ENCODE measurements around the gene PARK7. TPM values are rescaled to one million over a fixed set of nuclear protein-coding genes. Genes with fewer than 3 reads are reported as not detected.

PARK7 gene
- total RNA-seq, 4 donors from 2014 or later: 291 to 370 (median 332) TPM

GRCh38 chr1:8013399-8013798 lies 51.9 kb downstream of the PARK7 start:
- Histone ChIP-seq H3K9me3 (no peaks in the 10 kb centered on the region), H3K27me3 (no peaks in the 10 kb centered on the region), H3K4me3 (no peak overlapping the region), H3K36me3 (peaks cover 4 to 29% of the 10 kb centered on the region in 2 donors), H3K27ac (peak overlapping the region; percentile 14 to 94 (median 88)), H3K4me1 (peaks cover 71 to 91% of the 10 kb centered on the region in 2 donors)
- DNase-seq (no peak), ATAC-seq (no peak)
- in situ Hi-C loops (cut with MboI; ENCODE audit: low sequenced_read_pairs in 4 of 4) (no loop called here), intact Hi-C loops (cut with DNase I; ENCODE audit: low total_unique reads) (loop anchor here (10.0 kb wide), 1 partner anchor 1051 kb away; the partner anchor contains the start of gene SLC2A5)
- TF ChIP-seq POLR2A (IDR thresholded peaks at IDR 0.05): no peak
- no peak for TF ChIP-seq CTCF (IDR thresholded peaks at IDR 0.05 in 4 of 5, conservative IDR thresholded peaks at IDR 0.05 in 1 of 5)

GRCh38 chr1:8013800-8014199 lies 52.3 kb downstream of the PARK7 start:
- in situ Hi-C loops (cut with MboI; ENCODE audit: low sequenced_read_pairs in 4 of 4) (no loop called here), intact Hi-C loops (cut with DNase I; ENCODE audit: low total_unique reads) (loop anchor here (2.0 to 10.0 kb wide), 2 partner anchors 31 to 1051 kb away; partner anchors contain the start of gene SLC2A5)
- Histone ChIP-seq H3K36me3 (peaks cover 4 to 29% of the 10 kb centered on the region in 2 donors), H3K9me3 (no peaks in the 10 kb centered on the region), H3K27ac (peak overlapping the region; percentile 64 to 94 (median 88)), H3K4me1 (peaks cover 75 to 93% of the 10 kb centered on the region in 2 donors), H3K27me3 (no peaks in the 10 kb centered on the region), H3K4me3 (no peak overlapping the region)
- TF ChIP-seq POLR2A (IDR thresholded peaks at IDR 0.05) (no peak), CTCF (IDR thresholded peaks at IDR 0.05 in 4 of 5, conservative IDR thresholded peaks at IDR 0.05 in 1 of 5) (no peak)
- no peak for ATAC-seq
- no peak for DNase-seq

GRCh38 chr1:8014381-8014988 lies 53.0 kb downstream of the PARK7 start:
- no peak overlapping the region for H3K4me3 ChIP-seq
- peaks cover 4 to 29% of the 10 kb centered on the region in 2 donors for H3K36me3 ChIP-seq
- no peaks in the 10 kb centered on the region for H3K9me3 ChIP-seq
- in situ Hi-C loops (cut with MboI; ENCODE audit: low sequenced_read_pairs in 4 of 4): no loop called here
- H3K4me1 ChIP-seq: peaks cover 81 to 96% of the 10 kb centered on the region in 2 donors
- no peak for TF ChIP-seq CTCF (IDR thresholded peaks at IDR 0.05 in 4 of 5, conservative IDR thresholded peaks at IDR 0.05 in 1 of 5)
- TF ChIP-seq POLR2A (IDR thresholded peaks at IDR 0.05): no peak
- peak overlapping the region; percentile 64 to 94 (median 88) for H3K27ac ChIP-seq
- intact Hi-C loops (cut with DNase I; ENCODE audit: low total_unique reads): loop anchor here (2.0 to 10.0 kb wide), 2 partner anchors 32 to 1050 kb away; partner anchors contain the start of gene SLC2A5
- H3K27me3 ChIP-seq: no peaks in the 10 kb centered on the region
- ATAC-seq: no peak
- no peak for DNase-seq

- intact Hi-C loops (cut with DNase I; ENCODE audit: low total_unique reads): loop anchor here (2.0 to 10.0 kb wide), 2 partner anchors 32 to 1050 kb away; partner anchors contain the start of gene SLC2A5
- DNase-seq (no peak), ATAC-seq (peak; percentile 15 to 22)
- Histone ChIP-seq H3K27me3 (no peaks in the 10 kb centered on the region), H3K9me3 (no peaks in the 10 kb centered on the region), H3K4me1 (peaks cover 88 to 96% of the 10 kb centered on the region in 2 donors), H3K4me3 (peak overlapping the region in 3 of 4 donors; percentile 5 to 23 (median 12)), H3K27ac (peak overlapping the region; percentile 64 to 94 (median 88)), H3K36me3 (peaks cover 4 to 29% of the 10 kb centered on the region in 2 donors)
- no peak for TF ChIP-seq POLR2A (IDR thresholded peaks at IDR 0.05)
- peak; percentile 55 to 64 (median 60) for TF ChIP-seq CTCF (IDR thresholded peaks at IDR 0.05 in 4 of 5, conservative IDR thresholded peaks at IDR 0.05 in 1 of 5)
- in situ Hi-C loops (cut with MboI; ENCODE audit: low sequenced_read_pairs in 4 of 4): no loop called here
These were observed 53.7 kb downstream of the PARK7 start for GRCh38 chr1:8015036-8015808.

Data from gastrocnemius medialis (tissue), 4 donors.